Measurements from ENCODE around the gene ALK.

The ALK gene

GRCh38 chr2:29558097-29558496, 363.3 kb downstream of the ALK start:
- H3K27ac ChIP-seq = no peak overlapping the region
- TF ChIP-seq CTCF (conservative IDR thresholded peaks at IDR 0.05) = no peak

DNA sequence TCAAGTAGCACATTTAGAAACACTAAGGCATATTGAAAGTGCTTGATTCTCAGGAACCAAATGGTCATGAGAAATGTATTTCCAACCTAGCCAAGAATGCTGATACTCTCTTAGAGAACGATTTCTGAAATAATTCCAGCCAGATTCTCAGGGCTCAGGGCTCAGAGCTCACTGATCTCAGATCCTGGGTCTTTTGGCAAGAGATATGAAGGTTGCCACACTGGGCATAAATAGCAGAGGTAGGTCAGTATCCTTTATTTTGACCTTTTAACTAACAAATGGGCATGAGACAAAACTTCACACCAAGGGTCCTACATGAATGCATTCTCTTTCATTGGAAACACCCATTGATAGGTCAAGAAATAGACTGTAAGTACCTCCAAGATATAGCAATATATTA, 364.1 kb downstream of the ALK start:
- TF ChIP-seq CTCF (conservative IDR thresholded peaks at IDR 0.05) = no peak
- no peak overlapping the region for H3K27ac ChIP-seq

DNA sequence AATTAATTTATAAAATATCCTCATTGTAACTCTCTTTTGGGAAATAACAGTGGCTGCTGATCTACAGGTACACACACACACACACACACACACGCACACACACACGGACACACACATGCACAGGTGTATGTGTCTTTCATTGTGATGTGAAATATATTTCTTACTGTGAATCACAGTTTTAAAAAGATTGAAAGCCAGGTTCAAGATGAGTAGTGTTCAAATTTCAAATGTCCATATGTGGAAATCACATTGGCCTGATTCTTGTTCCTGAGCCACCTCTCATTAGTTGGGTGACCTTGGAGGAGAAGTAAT, 372.4 kb downstream of the ALK start:
- no peak for TF ChIP-seq CTCF (conservative IDR thresholded peaks at IDR 0.05)
- H3K27ac ChIP-seq = no peak overlapping the region

DNA sequence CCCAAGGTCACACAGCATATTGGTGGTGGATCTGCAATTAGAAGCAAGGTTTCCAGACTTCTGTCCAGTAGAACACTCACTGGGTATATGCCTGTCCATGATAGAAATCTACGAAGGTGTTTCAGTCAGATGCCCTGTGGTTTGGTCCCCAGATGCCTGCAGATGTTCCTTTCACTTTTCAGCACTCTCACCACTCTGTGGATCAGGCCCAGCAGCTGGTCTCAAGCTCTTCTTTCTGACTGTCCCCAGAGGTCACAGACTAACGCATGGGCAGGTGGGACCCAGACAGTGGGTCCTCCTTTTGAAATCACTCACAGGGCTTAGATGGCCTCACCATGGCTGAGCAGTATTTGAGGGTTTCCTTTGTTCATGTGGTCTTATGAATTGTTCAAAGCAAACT, 376.5 kb downstream of the ALK start:
- TF ChIP-seq CTCF (conservative IDR thresholded peaks at IDR 0.05) = no peak

DNA sequence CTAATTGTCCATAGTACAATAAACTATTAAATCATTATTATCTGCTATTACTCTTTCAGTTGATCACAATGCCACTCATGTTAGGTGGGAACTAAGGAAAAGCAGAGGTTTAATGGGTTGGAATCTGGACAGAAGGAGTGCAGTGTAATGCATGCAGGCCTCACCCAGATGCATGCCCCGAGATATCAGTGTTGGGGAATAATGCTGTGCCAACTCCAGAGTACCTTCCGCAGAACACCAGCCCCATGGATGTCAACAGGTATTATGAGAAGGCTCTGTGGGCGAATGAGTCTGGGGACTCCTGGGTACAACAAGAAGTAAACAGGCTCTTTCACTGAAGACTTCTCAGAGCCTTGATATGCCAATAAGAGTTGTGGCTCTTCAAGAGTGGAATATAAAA, 377.4 kb downstream of the ALK start:
- no peak for TF ChIP-seq CTCF (conservative IDR thresholded peaks at IDR 0.05)
- H3K27ac ChIP-seq = no peak overlapping the region

More for the DNA sequence above, 376.5 kb downstream of the ALK start:
- H3K27ac ChIP-seq = no peak overlapping the region

- H3K27ac ChIP-seq = no peak overlapping the region
- no peak for TF ChIP-seq CTCF (conservative IDR thresholded peaks at IDR 0.05)
Observed at GRCh38 chr2:29535188-29535587, 386.2 kb downstream of the ALK start.

- H3K27ac ChIP-seq = no peak overlapping the region
- no peak for TF ChIP-seq CTCF (conservative IDR thresholded peaks at IDR 0.05)
Observed at GRCh38 chr2:29532436-29532835, 388.9 kb downstream of the ALK start.

DNA sequence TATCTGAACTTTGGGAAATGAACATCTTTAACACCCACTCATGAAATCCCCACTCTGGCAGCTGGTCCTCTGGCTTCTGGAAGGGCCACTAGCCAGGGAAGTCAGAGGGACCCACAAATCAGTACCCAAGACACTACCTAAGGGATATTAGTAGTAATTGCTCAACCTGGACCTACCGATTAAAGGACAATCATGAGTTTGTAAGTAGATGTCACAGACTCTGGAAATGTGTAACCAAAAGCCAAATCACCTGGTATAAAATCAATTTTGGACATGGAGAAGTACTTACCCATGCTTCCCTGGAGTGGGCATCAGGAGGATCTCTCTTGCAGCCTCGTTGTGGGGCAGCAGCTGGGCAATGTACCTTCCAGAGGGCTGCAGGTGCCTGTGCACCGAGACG, 389.8 kb downstream of the ALK start:
- no peak overlapping the region for H3K27ac ChIP-seq
- no peak for TF ChIP-seq CTCF (conservative IDR thresholded peaks at IDR 0.05)
